Measurements from ENCODE around the gene CCNY. TPM values are rescaled to one million over a fixed set of nuclear protein-coding genes. Genes with fewer than 3 reads are reported as not detected.
A peak's percentile ranks its signal among the peaks of the same experiment; 100 is the strongest.

CCNY gene
- total and polyA plus RNA-seq, 2 of the 4 experiments (the other 2 are of a cell fraction), result 38.0 to 131 TPM

- H2AK5ac ChIP-seq (ENCODE audit: low read depth, low read length), result peak overlapping the region; percentile 20; the same call in 1 of the 2 replicates
- H3K23ac ChIP-seq (ENCODE audit: low read depth, low read length), result no peak overlapping the region
- no TSS peak for BruUV-seq (replicated peaks)
- in situ Hi-C loops (cut with MboI; ENCODE audit: low sequenced_read_pairs), result no loop called here
- peaks cover 73% of the 10 kb centered on the region for H4K20me1 ChIP-seq (ENCODE audit: insufficient read depth, low read length)
- H3K4me1 ChIP-seq (ENCODE audit: control insufficient read depth, insufficient read depth, low read length), result peaks cover 19% of the 10 kb centered on the region
- ChIA-PET POLR2A (ENCODE audit: unreplicated experiment) (no interaction called here), CTCF (no interaction called here)
- whole genome bisulfite sequencing, 2 experiments (ENCODE audit: extremely low coverage in 2 of 2, insufficient read length in 1 of 2), result 83% methylated on average over 2 of the region's 6 CpGs; no CpG with 5 or more reads in 1 of the 2 experiments
- no peak overlapping the region for H2AFZ ChIP-seq (replicated peaks; ENCODE audit: low read length, poor library complexity)
- H4K91ac ChIP-seq (ENCODE audit: insufficient read depth, low read depth, low read length), result no peak overlapping the region
- no peak overlapping the region for H2BK120ac ChIP-seq (ENCODE audit: low read depth, low read length)
- no peak overlapping the region for H3K4ac ChIP-seq (ENCODE audit: low read depth, low read length)
- peaks cover 51 to 86% of the 10 kb centered on the region in 2 experiments for H3K79me1 ChIP-seq (ENCODE audit: low read depth in 1 of 2, low read length in 2 of 2)
- H3K56ac ChIP-seq (ENCODE audit: extremely low read depth, insufficient read depth, low read length), result no peak overlapping the region
- no peak overlapping the region for H3K4me2 ChIP-seq (ENCODE audit: low read depth, low read length)
- DNase-seq (no peak), ATAC-seq (ENCODE audit: low read depth) (no peak)
- H2BK20ac ChIP-seq (ENCODE audit: low read depth, low read length), result no peak overlapping the region
- H3K18ac ChIP-seq (ENCODE audit: low read depth, low read length), result no peak overlapping the region
- dilution Hi-C loops (cut with HindIII; ENCODE audit: low sequenced_read_pairs, unreplicated experiment), result no loop called here
- H3K9ac ChIP-seq (ENCODE audit: low read depth, low read length), result no peak overlapping the region
- no peak overlapping the region for H4K5ac ChIP-seq (ENCODE audit: low read depth, low read length)
- no peak overlapping the region for H2BK5ac ChIP-seq (ENCODE audit: low read depth, low read length, poor library complexity, severe bottlenecking)
- TF ChIP-seq NFE2L2 (IDR thresholded peaks at IDR 0.05; ENCODE audit: low read depth, low read length) (no peak), RAD21 (IDR thresholded peaks at IDR 0.05; ENCODE audit: low read length) (no peak), RCOR1 (IDR thresholded peaks at IDR 0.05; ENCODE audit: insufficient replicate concordance, low read length) (no peak), CEBPB (IDR thresholded peaks at IDR 0.05; ENCODE audit: low read depth, low read length) (no peak), ELK1 (IDR thresholded peaks at IDR 0.05; ENCODE audit: borderline replicate concordance, low read depth, low read length) (no peak), BHLHE40 (IDR thresholded peaks at IDR 0.05; ENCODE audit: low read depth, low read length) (no peak), SMC3 (IDR thresholded peaks at IDR 0.05; ENCODE audit: low read depth, low read length) (no peak), FOS (IDR thresholded peaks at IDR 0.05; ENCODE audit: low read depth, low read length) (no peak), POLR2A (IDR thresholded peaks at IDR 0.05; ENCODE audit: low read depth, low read length) (no peak), CTCF (conservative IDR thresholded peaks at IDR 0.05; ENCODE audit: low read depth, low read length) (no peak)
- no peaks in the 10 kb centered on the region for H3K36me3 ChIP-seq (ENCODE audit: control insufficient read depth, insufficient read depth, low read length)
- H4K8ac ChIP-seq (ENCODE audit: low read depth in 2 of 2, low read length in 2 of 2), result no peak overlapping the region
- no peak overlapping the region for H3K4me3 ChIP-seq (ENCODE audit: insufficient read depth, low read depth, low read length)
- H3K9me3 ChIP-seq (ENCODE audit: control insufficient read depth, insufficient read depth, low read length), result peaks cover 2% of the 10 kb centered on the region; the same call in 1 of the 2 replicates
- no peak overlapping the region for H3K14ac ChIP-seq (replicated peaks; ENCODE audit: low read depth, low read length)
- H2BK15ac ChIP-seq (ENCODE audit: low read depth, low read length), result no peak overlapping the region
- no peak overlapping the region for H2AK9ac ChIP-seq (replicated peaks; ENCODE audit: low read depth, low read length, poor library complexity)
- peaks cover 20% of the 10 kb centered on the region for H3K9me1 ChIP-seq (ENCODE audit: insufficient read depth, low read length)
- intact Hi-C loops (cut with micrococcal nuclease), result no loop called here
- no peak overlapping the region for H3K27ac ChIP-seq (ENCODE audit: insufficient read depth, low read length)
- H3K27me3 ChIP-seq (ENCODE audit: control insufficient read depth, insufficient read depth, low read length), result no peaks in the 10 kb centered on the region
Measured at GRCh38 chr10:35399414-35400009, 63.2 kb downstream of the CCNY start.
